Measurements from ENCODE around the gene LUC7L.
"Not testable (repeated sequence)": the region's sequence is repeated elsewhere in the genome, so short reads cannot be mapped to it uniquely, and the experiment has no call there.

Gene LUC7L

DNA sequence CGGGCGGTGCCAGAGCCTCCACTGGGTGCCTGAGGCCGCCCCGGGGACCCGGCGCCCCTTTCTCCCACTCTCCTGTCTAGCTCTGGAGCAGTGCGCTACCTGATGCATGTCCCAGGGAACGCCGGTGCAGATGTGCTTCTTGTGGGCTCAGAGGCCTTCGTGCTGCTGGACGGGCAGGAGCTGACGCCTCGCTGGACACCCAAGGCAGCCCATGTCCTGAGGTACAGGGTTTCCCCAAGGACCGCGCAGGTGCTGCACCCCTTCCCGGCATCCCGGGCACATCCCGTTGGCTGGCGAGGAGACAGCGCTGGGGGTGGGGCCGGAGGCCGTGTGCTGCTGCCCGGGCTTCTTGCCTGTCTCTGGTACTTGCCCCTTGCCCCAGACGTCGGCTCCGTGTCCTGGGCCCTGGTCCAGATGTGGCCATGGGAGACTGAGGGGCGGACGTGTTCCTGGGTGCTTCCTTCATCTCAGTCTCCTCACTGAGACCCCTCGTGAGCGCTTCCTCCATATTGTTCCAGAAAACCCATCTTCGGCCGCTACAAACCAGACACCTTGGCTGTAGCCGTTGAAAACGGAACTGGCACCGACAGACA is 34.0 kb upstream of the LUC7L start:
- DNase-seq, result no peak

DNA sequence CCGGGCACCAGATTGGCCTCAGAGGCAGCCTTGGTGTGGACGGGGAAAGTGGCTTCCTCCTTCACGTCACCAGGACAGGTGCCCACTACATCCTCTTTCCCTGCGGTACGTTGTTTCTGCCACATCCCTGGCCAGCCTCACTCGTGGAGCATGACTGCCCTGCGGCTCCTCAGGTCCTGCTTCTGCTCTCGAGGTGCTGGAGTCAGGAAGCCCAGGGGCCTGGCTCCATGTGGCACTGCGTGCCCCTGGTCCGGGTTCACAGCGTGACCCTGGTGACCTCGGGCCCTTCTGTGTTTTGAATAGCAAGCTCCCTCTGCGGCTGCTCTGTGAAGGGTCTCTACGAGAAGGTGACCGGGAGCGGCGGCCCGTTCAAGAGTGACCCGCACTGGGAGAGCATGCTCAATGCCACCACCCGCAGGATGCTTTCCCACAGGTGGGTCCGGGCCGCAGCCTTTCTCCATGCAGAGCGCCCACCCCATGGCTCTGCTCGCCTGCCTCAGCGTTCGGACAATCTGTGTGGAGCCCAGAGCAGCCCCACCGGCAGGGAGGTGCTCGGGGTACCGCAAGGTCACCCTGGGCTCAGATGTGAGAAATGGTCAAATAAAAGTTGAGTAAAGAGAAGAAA is 33.0 kb upstream of the LUC7L start:
- DNase-seq, result no peak

DNA sequence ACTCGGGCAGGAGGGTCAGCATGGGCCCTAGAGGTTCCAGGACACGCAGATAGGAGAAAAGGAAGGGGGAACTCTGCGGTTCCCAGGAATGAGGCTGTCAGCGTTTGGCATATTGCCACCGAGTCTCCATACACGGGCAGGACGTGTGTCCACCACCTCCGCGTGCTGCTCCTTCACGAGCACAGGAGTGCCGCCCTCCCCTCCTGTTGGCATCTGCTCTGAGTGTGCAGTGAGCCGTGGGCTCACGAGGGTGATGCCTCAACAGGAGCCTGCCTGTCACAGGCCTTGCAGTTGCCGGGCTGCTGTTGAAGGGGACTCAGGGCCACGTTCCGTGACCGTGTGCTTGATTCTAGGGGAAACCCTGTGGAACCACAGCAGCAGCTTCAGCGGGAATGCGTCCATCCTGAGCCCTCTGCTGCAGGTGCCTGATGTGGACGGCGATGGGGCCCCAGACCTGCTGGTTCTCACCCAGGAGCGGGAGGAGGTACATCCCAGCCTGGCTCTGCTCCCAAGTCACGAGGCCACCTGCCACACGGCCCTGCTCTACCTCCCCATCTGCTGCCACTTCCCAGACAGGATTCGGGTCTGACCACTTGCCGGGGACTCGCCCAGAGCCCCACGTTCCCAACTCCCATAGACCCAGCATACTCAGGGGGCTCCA is 31.9 kb upstream of the LUC7L start:
- no peak for DNase-seq

DNA sequence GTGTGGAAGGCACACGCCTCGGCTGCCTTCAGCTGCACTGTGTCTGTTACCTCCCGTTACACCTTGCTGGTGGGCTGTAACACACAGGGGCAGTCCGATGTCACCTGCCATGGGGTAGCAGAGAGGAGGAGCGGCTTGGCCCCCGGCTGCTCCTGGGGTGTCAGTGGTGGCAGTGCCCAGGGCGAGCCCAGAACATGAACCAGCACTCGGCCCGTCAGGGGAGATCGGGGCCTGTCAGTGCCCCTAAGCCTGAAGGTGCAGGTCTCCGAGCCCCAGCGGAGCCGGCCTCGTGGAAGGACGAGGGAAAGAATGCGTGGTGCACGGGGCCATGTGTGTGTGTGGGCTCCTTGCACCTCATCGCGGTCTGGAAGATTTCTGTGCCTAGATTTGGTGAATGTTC is 31.1 kb upstream of the LUC7L start:
- no peak for DNase-seq

DNA sequence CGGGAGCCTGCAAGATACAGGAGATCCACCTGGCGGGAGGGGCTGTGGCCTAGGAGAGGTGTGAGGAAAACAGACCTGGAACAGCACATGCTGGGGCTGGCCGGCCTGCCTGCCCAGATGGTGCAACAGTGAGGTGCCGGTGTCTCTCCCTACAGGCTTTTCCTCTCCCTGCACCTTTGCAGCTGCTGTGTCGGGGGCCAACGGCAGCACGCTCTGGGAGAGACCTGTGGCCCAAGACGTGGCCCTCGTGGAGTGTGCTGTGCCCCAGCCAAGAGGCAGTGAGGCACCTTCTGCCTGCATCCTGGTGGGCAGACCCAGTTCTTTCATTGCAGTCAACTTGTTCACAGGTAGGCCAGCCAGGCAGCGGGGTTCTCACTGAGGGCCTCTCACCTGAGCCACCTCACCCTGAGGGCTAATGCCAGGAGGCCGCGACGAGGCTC is 30.6 kb upstream of the LUC7L start:
- no peak for DNase-seq

DNA sequence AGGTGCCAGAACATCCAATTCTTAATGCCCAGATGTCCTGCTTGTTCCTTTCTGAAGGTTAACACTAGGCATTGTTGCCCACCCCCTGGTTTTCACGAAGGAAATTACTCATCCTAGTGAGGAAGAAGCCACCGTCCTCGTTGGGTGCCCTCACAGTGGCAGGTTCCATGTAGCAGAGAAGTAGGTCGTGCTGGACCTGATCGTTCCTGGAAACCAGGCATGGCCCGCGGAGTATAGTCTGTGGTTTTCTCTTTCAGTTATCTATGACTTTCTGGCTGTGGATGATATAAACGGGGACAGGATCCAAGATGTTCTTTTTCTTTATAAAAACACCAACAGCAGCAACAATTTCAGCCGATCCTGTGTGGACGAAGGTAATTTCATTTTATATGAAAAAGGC is 30.0 kb upstream of the LUC7L start:
- no peak for DNase-seq

DNA sequence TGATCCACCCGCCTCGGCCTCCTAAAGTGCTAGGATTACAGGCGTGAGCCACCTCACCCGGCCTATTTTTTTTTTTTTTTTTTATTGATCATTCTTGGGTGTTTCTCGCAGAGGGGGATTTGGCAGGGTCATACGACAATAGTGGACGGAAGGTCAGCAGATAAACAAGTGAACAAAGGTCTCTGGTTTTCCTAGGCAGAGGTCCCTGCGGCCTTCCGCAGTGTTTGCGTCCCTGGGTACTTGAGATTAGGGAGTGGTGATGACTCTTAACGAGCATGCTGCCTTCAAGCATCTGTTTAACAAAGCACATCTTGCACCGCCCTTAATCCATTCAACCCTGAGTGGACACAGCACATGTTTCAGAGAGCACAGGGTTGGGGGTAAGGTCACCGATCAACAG is 28.8 kb upstream of the LUC7L start:
- not testable (repeated sequence) for DNase-seq

DNA sequence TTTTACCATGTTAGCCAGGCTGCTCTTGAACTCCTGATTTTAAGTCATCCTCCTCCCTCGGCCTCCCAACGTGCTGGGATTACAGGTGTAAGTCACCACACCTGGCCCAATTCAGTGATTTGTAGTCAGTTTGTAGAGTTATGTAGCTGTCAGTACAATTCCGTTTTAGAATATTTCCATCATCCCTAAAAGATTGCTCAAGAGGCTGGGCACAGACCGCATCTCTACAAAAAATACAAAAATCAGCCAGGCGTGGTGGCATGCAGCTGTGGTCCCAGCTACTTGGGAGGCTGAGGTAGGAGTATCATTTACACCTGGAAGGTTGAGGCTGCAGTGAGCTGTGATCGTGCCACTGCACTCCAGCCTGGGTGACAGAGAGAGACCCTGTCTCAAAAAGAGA is 25.9 kb upstream of the LUC7L start:
- DNase-seq, result no peak

DNA sequence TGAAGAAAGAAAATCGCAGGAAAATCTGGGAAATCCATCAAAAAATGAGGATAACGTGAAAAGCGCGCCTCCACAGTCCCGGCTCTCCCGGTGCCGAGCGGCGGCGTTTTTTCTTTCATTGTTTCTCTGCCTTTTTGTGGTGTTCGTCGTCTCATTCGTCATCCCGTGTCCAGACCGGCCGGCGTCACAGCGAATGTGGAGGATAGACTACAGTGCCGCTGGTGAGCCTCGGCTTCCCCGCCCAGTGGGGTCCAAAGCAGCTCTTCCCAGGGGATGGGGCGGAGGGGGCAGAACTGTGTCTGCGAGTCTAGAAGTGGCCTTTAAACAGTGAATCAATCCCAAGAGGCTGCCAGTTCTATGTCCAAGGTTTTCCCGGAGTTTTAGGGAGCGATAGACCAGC is 25.2 kb upstream of the LUC7L start:
- DNase-seq, result no peak

DNA sequence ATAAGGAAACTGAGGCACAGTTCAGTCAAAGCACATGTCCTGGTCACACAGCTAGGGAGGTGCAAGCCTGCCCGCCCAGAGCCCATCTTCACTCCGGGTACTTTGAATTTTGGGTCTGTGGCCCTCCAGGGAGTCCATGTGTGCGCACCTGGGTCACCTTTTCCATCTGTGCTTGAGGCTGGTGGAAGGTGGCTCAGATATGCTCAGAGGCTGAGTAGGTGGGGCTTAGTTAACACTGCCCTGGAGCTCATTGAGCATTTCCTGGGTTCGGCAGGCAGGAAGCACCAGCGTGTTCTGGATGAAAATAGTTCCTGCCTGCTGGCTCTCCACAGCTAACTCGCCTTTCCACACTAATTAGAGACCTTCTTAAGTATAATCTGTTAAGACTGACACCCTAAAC is 24.6 kb upstream of the LUC7L start:
- DNase-seq, result no peak

DNA sequence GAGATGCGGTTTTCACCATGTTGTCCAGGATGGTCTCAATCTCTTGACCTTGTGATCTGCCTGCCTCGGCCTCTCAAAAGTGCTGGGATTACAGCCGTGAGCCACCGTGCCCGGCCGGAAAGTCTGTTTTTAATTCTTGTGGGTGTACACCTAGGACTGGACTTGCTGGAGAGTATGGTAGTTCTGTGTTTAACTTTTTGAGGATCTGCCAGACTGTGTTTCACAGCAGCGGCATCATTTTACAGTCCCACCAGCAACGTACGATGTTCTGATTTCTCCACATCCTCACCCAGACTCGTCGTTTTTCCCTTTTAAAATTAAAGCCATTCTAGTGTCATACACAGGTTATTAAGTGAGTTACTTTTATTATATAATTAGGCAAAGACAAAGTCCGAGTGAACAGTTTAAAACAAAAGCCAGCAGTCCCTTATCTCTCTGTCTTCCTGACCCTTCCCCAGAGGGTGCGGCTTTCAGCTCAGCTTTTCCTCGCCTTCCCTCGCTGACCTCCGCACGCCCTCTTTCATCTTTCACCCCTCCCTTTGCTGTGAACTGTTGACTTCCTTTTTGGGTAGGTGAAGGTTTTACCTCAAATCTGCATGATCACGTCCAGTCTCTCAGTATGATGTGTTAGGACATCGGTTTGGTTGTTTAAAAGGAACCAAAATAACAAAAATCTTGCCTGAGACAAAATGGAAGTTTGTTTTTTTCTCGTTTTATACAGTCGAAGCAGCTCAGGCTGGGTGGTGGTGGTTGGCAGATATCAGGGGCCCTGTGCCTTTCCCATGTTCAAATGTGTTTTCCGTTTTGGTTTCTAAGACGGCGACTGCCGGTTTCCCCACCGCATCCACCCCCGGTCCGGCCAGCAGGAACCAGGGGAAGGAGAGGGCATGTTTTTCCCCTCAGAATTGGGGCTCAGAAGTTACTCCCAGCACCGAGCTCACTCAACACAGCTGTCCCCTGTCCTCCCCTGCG is 23.4 kb upstream of the LUC7L start:
- no peak for DNase-seq

DNA sequence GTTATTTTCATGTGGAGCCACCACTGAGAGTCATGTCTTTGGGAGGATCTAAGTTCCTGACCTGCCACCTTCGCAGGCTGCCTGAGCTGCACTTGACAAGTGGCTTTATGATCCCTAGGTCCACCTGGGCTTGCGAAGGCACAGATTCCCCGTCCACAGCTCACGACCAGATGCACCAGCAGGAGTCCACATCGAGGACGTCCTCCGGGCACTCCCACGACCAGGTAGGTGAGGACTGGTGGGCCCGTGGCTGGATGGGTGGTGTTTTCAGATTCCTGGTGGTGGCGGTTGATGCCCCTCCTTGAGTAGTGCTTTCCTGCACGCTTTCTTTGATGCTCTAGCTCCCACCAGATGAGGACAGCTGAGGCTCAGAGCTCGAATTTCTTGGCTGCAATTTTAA is 20.2 kb upstream of the LUC7L start:
- no peak for DNase-seq

DNA sequence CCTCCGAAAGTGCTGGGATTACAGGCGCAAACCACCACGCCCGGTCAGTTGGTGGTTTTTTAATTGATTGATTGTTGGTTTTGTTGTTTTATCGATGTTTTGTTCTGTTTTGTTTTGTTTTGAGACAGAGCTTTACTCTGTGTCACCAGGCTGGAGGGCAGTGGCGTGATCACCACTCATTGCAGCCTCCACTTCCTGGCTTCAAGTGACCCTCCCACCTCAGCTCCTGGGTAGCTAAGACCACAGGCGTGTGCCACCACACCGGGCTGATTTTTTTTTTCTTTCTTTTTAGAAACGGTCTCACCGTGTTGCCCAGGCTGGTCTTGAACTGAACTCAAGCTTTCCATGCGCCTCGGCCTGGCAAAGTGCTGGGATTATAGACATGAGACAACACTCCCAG is 17.8 kb upstream of the LUC7L start:
- no peak for DNase-seq

DNA sequence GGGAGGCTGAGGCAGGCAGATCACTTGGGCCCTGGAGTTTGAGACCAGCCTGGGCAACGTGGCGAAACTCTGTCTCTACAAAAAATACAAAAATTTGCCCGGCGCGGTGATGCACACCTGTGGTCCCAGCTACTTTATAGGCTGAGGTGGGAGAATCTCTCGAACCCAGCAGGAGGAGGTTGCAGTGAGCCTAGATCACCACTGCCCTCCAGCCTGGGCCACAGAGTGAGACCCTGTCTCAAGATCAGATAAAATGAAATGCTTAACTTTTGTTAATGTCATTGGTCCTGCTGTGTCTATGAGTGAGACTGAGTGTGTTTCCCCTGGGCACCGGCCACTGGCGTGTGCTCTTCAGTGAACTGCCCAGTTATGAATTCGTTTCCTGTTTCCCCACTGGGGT is 15.9 kb upstream of the LUC7L start:
- DNase-seq, result no peak

DNA sequence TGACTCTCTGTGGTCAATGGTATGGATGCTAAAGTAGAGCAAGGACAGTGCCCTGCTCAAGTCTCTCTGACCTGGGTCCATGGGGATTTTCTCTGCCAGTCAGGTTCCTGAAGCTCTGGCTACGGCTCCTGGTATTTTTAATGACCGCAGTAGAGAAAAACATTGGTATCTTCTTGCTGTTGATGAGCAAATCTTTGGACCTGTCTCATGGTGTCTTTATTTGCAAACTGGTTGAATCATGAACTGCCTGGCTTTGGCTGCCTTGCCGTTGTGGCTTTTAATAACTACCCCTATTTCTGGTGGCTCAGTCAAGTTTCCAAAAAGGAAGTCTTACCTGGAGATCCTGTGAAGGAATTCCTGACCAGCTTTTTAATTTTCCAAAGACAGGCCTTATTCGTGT is 14.1 kb upstream of the LUC7L start:
- no peak for DNase-seq

DNA sequence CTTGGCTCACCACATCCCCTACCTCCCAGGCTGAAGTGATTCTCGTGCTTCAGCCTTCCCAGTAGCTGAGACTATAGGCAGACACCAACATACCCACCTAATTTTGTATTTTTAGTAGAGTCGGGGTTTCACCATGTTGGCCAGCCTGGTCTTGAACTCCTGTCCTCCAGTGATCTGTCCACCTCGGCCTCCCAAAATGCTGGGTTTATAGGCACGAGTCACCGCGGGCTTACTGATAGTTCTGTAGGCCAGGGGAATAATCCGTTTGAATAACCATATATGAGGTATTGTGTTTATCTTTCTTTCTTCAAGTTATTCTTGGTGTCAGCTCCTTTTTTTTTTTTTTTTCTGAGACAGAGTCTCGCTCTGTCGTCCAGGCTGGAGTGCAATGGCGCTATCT is 13.0 kb upstream of the LUC7L start:
- no peak for DNase-seq

DNA sequence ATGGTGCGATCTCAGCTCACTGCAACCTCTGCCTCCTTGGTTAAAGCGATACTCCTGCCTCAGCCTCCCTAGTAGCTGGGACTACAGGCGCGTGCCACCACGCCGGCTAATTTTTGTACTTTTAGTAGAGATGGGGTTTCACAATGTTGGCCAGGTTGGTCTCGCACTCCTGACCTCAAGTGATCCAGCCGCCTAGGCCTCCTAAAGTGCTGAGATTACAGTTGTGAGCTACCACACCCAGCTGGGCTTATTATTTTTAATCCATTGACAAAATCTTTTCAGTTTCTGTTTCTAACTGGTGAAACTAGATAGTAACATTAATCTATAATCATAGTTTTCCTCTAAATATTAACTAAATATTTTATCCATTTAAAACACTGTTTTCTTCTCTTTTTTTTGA is 11.3 kb upstream of the LUC7L start:
- no peak for DNase-seq

DNA sequence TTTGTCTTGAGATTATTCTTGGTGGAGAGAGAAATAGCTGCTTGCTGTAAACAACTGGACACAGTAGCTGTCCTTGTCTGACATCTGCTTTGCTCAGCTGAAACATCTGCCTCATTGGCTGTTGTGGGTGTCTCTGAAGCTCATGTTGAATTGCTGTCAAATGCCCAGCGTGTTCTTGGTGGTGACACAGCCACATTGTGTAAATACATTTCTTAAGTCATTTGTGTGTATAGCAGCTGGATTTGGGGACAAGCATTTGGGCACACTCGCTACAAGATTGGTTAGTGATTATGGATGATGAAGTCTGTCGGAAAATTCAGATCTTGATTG is 10.7 kb upstream of the LUC7L start:
- no peak for DNase-seq

DNA sequence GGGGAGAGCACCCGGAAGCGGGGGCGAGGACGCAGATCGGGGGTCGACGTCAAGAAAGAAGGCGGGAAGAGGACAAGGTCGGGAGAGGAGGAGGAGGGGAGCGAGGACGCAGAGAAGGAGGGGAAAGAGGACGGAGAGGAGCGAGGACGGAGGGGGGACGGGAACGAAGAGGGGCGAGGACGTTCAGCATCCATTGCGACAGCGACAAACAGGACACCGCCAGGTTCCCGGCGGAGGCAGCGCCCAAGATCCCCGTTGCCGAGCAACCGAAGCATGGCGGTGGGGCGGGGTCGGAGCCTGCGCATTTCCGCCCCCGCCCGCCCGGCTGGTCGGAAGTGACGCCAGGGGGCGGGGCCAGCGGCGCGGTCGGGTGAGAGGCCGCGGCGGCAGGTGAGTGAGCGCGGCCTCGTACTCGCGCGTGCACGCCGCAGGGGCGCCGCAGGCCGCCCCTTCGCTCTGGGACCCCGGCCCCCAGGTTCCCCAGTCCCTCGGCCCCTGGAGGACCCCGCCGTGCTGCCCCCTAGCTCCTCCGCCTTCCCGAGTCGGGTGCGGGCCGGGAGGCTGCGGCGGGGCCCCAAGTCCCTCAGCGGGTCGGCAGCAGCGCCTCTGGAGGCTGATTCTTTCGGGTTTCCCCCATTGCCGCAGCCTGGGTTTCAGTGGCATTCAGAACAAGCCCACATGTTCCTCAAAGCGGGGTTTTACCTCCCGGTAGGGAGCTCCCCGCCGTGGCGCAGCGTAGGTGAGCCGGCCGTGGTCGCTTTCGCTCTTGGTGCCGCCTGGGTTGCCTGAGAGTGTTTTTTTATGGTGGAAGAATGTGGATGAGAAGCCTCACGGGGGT is 5.4 kb upstream of the LUC7L start, which contains the start of gene FAM234A:
Gene FAM234A, plus strand, starts transcription at position 354 of the 838 bp plus-strand sequence. CDS start 19,593 bp downstream, outside the sequence.
- DNase-seq, result peak; percentile 63

DNA sequence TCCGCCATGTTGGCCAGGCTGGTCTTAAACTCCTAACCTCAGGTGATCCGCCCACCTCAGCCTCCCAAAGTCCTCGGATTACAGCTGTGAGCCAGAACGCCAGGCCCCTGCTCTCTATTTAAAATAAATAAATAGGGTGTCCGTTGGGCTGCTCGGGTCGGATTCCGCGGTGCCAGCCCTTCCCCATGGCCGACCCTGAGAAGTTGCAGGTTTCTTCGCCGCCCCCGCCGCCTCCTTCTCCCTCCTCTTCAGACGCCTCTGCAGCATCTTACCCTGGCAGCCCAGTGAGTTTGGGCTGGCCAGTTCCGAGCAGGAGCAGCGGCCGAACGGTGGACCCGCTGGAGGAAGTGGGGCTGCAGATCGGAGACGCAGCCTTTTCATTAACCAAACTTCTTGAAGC is 1.7 kb upstream of the LUC7L start:
- DNase-seq, result no peak

DNA sequence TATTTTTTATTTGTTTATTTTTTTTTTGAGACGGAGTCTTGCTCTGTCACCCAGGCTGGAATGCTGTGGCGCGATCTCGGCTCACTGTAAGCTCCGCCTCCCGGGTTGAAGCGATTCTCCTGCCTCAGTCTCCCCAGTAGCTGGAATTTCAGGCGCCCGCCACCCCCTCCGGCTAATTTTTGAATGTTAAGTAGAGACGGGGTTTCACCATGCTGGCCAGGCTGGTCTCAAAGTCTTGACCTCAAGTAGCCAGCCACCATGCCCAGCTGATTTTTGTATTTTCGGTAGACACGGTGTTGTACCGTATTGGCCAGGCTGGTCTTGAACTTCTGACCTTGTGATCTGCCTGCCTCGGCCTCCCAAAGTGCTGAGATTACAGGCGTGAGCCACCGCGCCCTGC is 1.1 kb upstream of the LUC7L start:
- DNase-seq, result not testable (repeated sequence)

DNA sequence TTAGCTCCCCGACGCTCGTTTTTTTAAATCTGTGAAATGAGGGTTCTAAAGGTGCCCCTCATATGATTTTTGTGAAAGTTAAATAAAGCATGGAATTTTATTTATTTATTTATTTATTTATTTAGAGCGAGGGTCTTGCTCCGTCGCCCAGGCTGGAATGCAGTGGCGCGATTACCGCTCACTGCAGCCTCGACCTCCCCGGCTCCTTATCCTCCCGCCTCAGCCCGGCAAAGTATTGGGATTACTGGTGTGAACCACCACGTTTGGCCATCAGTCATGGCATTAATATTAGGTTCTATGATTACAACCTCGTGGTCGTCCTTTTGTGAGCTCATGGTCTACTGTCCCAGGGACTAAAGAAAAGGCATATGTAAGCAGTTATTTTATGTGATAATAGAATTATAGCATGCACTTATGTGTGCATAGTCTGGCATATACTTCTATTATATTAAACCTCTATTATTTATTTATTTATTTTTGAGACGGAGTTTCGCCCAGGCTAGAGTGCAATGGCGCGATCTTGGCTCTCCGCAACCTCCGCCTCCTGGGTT is 557 bp upstream of the LUC7L start:
- no peak for DNase-seq

Data from NCI-H526 treated with DMSO at 0.1 percent for 48 hours (cell line).